Mucosa of descending colon (tissue), 3 donors: ENCODE data around the gene FBXW5. TPM values are rescaled to one million over a fixed set of nuclear protein-coding genes. Genes with fewer than 3 reads are reported as not detected.

Experiments used
- ATAC-seq: fragments of 200-7000 bp; cut with Tn5 transposase; one replicate; pipeline ENCODE4 v1.9.1; 2020; ENCODE audit warnings: mild to moderate bottlenecking, moderate library complexity
- DNase-seq, 3 donors: peaks; one replicate each; pipeline ENCODE4 v3.0.0-alpha.2; 2020
- H3K36me3 ChIP-seq: fragments of 200-600 bp; one replicate; pipeline ENCODE4 v1.8.0; 2021; ENCODE audit warnings: low read depth, mild to moderate bottlenecking
- H3K4me1 ChIP-seq: fragments of 200-600 bp; one replicate; pipeline ENCODE4 v1.8.0; 2021; ENCODE audit warnings: low read depth, mild to moderate bottlenecking
- H3K4me3 ChIP-seq: fragments of 200-600 bp; one replicate; pipeline ENCODE4 v1.8.0; 2021; ENCODE audit warnings: mild to moderate bottlenecking
- H3K9me3 ChIP-seq: fragments of 200-600 bp; one replicate; pipeline ENCODE4 v1.8.0; 2021; ENCODE audit warnings: mild to moderate bottlenecking
- CTCF ChIP-seq: fragments of 200-600 bp; IDR thresholded peaks from one replicate; pipeline ENCODE4 v1.8.0; 2022; ENCODE audit warnings: antibody characterized with exemption, mild to moderate bottlenecking
- intact Hi-C, 2 donors: fragments of 100-400 bp; cut with DNase I in 1 of 2; cut with micrococcal nuclease in 1 of 2; formaldehyde crosslinking; loops; one replicate each; pipeline versions ENCODE4 v1.11.0 to v1.11.1; 2022; cut with DNase I, micrococcal nuclease
- total RNA-seq, 3 donors: library from RNA; stranded (reverse); fragmentation: NEBNext Ultra II Directional in 2 of 3; extraction: Animal tissue kit (Norgen Biotek cat#: 25700) in 2 of 3; gene quantifications; one replicate each; pipeline versions ENCODE4 v1.2.1 to v1.2.4, GENCODE V29; 2021 to 2023
- donor health status: DM: no; HTN: no; CAD: no; lungs with moderate emphysema.
- donor health status: DM: no; HTN: no; CAD: no.
- donor health status: DM: no; HTN: yes; CAD: no.

FBXW5 gene
- total RNA-seq, 3 donors from 2014 or later, result 127 to 197 (median 142) TPM

GRCh38 chr9:136907011-136907914 is 37.3 kb downstream of the FBXW5 start:
- intact Hi-C loops, result no loop called here
- Histone ChIP-seq H3K4me1 (peaks cover 17% of the 10 kb centered on the region), H3K9me3 (no peaks in the 10 kb centered on the region), H3K36me3 (no peaks in the 10 kb centered on the region), H3K4me3 (no peak overlapping the region)
- DNase-seq, result no peak
- no peak for ATAC-seq
- no peak for TF ChIP-seq CTCF

DNA sequence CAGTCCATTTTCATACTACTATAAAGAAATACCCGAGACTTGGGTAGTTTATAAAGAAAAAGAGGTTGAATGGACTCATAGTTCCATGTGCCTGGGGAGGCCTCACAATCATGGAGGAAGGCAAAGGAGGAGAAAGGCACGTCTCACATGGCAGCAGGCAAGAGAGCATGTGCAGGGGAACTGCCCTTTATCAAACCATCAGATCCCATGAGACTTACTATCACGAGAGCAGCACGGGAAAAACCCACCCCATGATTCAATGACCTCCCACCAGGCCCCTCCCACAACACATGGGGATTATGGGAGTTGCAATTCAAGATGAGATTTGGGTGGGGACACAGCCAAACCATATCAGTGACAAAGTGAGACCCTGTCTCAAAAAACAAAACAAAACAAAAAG is 38.3 kb downstream of the FBXW5 start:
- Histone ChIP-seq H3K4me3 (no peak overlapping the region), H3K4me1 (peaks cover 27% of the 10 kb centered on the region), H3K36me3 (no peaks in the 10 kb centered on the region), H3K9me3 (no peaks in the 10 kb centered on the region)
- ATAC-seq, result no peak
- no peak for DNase-seq
- TF ChIP-seq CTCF, result no peak
- intact Hi-C loops, result no loop called here

DNA sequence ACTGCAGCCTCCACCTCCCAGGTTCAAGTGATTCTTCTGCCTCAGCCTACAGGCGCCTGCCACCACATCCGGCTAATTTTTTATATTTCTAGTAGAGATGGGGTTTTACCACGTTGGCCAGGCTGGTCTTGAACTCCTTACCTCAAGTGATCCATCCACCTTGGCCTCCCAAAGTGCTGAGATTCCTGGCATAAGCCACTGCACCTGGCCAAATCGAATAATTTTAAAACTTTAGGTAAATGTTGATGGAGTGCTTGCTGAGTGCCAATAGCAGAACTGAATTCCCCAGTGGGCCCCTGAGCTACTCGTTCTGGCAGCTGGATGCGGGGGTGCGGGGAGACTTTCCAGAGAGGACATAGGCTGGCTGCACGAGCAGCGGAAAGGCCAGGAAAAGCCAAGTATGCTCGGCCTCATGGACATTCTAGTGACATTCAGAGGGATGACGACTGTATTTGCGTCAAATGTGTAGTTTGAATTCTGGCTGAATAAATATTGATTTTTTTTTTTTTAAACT is 41.4 kb downstream of the FBXW5 start:
- DNase-seq (peak in 2 of 3 donors; percentile 57 to 58), ATAC-seq (peak; percentile 6)
- TF ChIP-seq CTCF, result no peak
- no peaks in the 10 kb centered on the region for H3K36me3 ChIP-seq
- H3K4me1 ChIP-seq, result peaks cover 55% of the 10 kb centered on the region
- intact Hi-C loops, result no loop called here
- no peaks in the 10 kb centered on the region for H3K9me3 ChIP-seq
- H3K4me3 ChIP-seq, result no peak overlapping the region

DNA sequence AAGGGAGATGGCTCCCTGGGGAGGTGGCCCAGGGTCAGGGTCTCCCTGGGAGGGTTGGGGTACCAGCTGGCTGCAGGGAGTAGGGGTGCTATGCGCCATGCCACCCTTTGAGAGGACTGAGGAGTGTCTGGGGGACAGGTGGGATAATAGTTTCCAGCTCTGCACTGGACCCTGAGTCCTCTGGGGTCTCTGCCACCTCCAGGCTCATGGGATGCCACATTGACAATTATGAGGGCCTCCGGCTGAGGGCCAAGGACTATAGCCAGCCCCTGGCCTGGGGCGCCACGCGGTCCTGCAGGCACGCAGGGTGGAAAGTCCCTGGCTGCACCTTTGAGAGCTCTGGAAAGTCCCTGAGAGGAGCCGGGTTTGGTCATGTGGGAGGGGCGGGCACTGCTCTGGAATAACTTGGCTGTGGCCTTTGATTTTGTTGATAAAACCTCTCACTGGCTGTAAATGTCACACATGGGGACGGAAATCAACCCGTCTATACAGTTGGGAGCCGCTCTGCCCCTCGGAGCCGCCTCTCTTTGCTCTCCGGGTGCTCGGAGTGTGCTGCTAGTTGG is 42.2 kb downstream of the FBXW5 start:
- no peak for TF ChIP-seq CTCF
- DNase-seq (peak; percentile 89 to 93 (median 92)), ATAC-seq (peak; percentile 85)
- intact Hi-C loops, result no loop called here
- Histone ChIP-seq H3K4me3 (no peak overlapping the region), H3K4me1 (peaks cover 55% of the 10 kb centered on the region), H3K9me3 (no peaks in the 10 kb centered on the region), H3K36me3 (no peaks in the 10 kb centered on the region)

GRCh38 chr9:136901516-136902258 is 42.9 kb downstream of the FBXW5 start:
- Histone ChIP-seq H3K4me1 (peaks cover 55% of the 10 kb centered on the region), H3K9me3 (no peaks in the 10 kb centered on the region), H3K36me3 (no peaks in the 10 kb centered on the region), H3K4me3 (no peak overlapping the region)
- ATAC-seq, result peak; percentile 67
- TF ChIP-seq CTCF, result no peak
- intact Hi-C loops, result no loop called here
- DNase-seq, result peak; percentile 75 to 83 (median 82)
